Stomach (tissue), 9 donors: ENCODE data around the gene ANKRD39. TPM values are rescaled to one million over a fixed set of nuclear protein-coding genes. Genes with fewer than 3 reads are reported as not detected.

Experiments
- DNase-seq, 2 donors: peaks; one replicate each; pipeline versions ENCODE4 v3.0.0 to v3.0.0-alpha.2; 2013 to 2019
- H3K27ac ChIP-seq, 5 donors: fragments of 200-600 bp in 4 of 5; sonication (generic) in 4 of 5; one replicate each; pipeline ENCODE4 v1.5.1; 2013 to 2019; ENCODE audit warnings: mild to moderate bottlenecking in 1 of 5, moderate library complexity in 1 of 5
- H3K27me3 ChIP-seq, 3 donors: fragments of 200-600 bp; sonication (generic); one replicate each; pipeline ENCODE4 v1.5.1; 2017 to 2019; ENCODE audit warnings: mixed run types in 1 of 3
- H3K36me3 ChIP-seq, 4 donors: fragments of 200-600 bp; sonication (generic); 1 replicate in 3 of 4; 2 replicates in 1 of 4; pipeline ENCODE4 v1.5.1; 2016 to 2019
- H3K4me1 ChIP-seq, 4 donors: fragments of 200-600 bp; sonication (generic); one replicate each; pipeline ENCODE4 v1.5.1; 2016 to 2019
- H3K4me3 ChIP-seq, 4 donors: fragments of 200-600 bp; sonication (generic) in 3 of 4; one replicate each; pipeline ENCODE4 v1.5.1; 2016 to 2019; ENCODE audit warnings: mild to moderate bottlenecking in 1 of 4
- H3K9me3 ChIP-seq, 4 donors: fragments of 200-600 bp; sonication (generic); one replicate each; pipeline ENCODE4 v1.5.1; 2016 to 2019
- EP300 ChIP-seq: sonication (generic); formaldehyde crosslinking; IDR thresholded peaks from one replicate; pipeline ENCODE4 v1.6.1; 2017; ENCODE audit warnings: antibody characterized with exemption
- POLR2A ChIP-seq, 4 donors: fragments of 450-650 bp; IDR thresholded peaks; one replicate each; pipeline ENCODE4 v1.6.1; 2016; ENCODE audit warnings: antibody characterized with exemption in 4 of 4, control low read depth in 2 of 4, mild to moderate bottlenecking in 1 of 4, moderate library complexity in 1 of 4
- POLR2AphosphoS5 ChIP-seq, 3 donors: sonication (generic); formaldehyde crosslinking; IDR thresholded peaks; one replicate each; pipeline ENCODE4 v1.6.1; 2016; ENCODE audit warnings: antibody characterized with exemption in 3 of 3
- WGBS, 5 donors: extraction: QIAGEN DNeasy Blood & Tissue Kit in 3 of 5; methylation state at CpG; one replicate each; pipeline versions ENCODE4 v1.1.5 to v1.1.7; 2013 to 2018; 5-methylcytosine and 5-hydroxymethylcytosine counted together
- intact Hi-C: fragments of 100-400 bp; cut with DNase I; formaldehyde crosslinking; loops from one replicate; pipeline ENCODE4 v1.15.1; 2023; ENCODE audit warnings: low total_unique reads
- polyA plus RNA-seq, 3 donors: library from polyadenylated mRNA; stranded (reverse); fragments of 200-250 nt; gene quantifications; one replicate each; pipeline ENCODE4 v1.2.3, GENCODE V29; 2013
- total RNA-seq, 5 donors: library from RNA; depleted of rRNA; stranded (reverse); fragments of >200 nt; gene quantifications; one replicate each; pipeline versions ENCODE4 v1.1.0 to v1.2.3, GENCODE V29; 2014 to 2016
- TF ChIP-seq, protein P1 (sequence below), 7 experiments: fragments of 450-650 bp in 4 of 7; fragments of 200-600 bp in 3 of 7; sonication (generic) in 3 of 7; IDR thresholded peaks; one replicate each; pipeline ENCODE4 v1.5.1; 2016 to 2019; ENCODE audit warnings: antibody characterized with exemption in 7 of 7, control low read depth in 2 of 7, mild to moderate bottlenecking in 1 of 7
- donor health status: healthy with polysubstance abuse.
- donor health status: Bipolar disorder and iron deficiency.
- donor health status: healthy.

The ANKRD39 gene
- total and polyA plus RNA-seq, 8 donors, result 2.8 to 32.1 (median 12.8) TPM

DNA sequence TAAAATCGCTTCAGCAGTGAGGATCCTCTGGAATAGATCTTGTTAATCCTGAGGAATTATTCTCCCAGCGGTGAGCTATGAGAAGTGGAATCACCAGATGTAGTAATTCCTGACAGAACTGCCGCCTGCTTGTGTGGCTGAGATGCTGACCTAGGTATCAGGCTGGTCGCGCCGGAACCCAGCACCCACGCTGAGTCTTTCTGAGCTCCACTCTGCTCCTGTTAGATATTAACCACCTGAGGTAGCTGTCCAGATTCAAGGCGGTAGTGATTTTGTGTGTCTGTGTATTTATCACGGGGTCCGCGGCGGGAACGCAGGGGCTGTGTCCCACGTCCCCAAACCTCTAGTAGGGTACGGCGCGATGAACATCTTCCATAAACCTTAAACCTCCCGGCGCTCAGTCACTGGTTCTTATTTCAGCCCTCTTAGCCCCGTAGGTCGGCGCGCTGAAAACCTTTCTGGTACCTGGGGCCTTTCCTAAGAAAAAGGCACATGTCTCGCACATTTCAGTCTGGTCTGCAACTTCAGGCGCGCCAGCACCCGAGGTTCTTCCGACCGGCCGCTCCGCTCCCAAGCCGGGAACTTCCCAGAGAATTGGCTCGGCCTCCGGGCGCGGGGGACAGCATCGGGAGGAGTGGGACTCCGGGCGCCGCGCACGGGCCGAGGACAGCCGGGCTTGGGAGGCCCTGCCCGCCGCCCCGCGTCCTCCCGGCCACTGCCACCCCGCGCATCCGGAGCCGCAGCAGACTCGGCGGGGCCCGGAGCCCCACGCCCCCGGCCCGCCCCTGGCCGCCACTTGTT, 42.3 kb downstream of the ANKRD39 start:
- TF ChIP-seq POLR2AphosphoS5 (IDR thresholded peaks at IDR 0.05), result no peak
- Histone ChIP-seq H3K27ac (peak overlapping the region; percentile 91 to 97 (median 93)), H3K4me3 (peak overlapping the region; percentile 74 to 88 (median 82)), H3K9me3 (no peaks in the 10 kb centered on the region), H3K27me3 (no peaks in the 10 kb centered on the region), H3K4me1 (peaks cover 43 to 56% (median 49%) of the 10 kb centered on the region in 4 donors), H3K36me3 (peaks cover 0 to 26% (median 11%) of the 10 kb centered on the region in 4 donors)
- 1 to 2% (median 1%) methylated on average over 39 to 60 of the region's 60 CpGs for WGBS, 5 donors
- peak in 1 of 2 donors; percentile 51 for DNase-seq
- intact Hi-C loops, result no loop called here

DNA sequence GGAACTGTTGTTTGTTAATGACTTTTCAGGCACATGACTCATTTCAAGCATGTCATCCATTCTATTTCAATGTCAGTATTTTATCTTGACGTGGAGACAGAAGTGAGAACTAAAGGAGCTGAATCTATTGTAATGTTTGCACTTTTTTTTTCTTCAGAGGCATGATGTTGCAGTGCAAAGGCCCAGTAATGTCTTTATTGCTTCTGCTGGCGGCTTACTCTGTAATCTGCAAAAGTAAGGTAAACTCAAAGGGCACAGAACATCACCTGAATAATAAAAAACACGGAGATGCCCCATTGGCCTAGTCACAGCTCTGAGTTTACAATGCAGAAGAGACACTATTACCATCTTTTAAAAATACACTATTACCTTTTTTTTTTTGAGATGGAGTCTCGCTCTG, 44.2 kb downstream of the ANKRD39 start:
- Histone ChIP-seq H3K27ac (no peak overlapping the region), H3K9me3 (no peaks in the 10 kb centered on the region), H3K4me1 (peaks cover 24 to 37% (median 30%) of the 10 kb centered on the region in 4 donors), H3K27me3 (no peaks in the 10 kb centered on the region), H3K4me3 (no peak overlapping the region), H3K36me3 (peaks cover 0 to 36% (median 28%) of the 10 kb centered on the region in 4 donors)
- intact Hi-C loops, result no loop called here
- DNase-seq, result no peak
- TF ChIP-seq EP300 (no peak), POLR2AphosphoS5 (IDR thresholded peaks at IDR 0.05) (no peak), POLR2A (IDR thresholded peaks at IDR 0.05) (no peak)
- TF ChIP-seq, protein P1, sequence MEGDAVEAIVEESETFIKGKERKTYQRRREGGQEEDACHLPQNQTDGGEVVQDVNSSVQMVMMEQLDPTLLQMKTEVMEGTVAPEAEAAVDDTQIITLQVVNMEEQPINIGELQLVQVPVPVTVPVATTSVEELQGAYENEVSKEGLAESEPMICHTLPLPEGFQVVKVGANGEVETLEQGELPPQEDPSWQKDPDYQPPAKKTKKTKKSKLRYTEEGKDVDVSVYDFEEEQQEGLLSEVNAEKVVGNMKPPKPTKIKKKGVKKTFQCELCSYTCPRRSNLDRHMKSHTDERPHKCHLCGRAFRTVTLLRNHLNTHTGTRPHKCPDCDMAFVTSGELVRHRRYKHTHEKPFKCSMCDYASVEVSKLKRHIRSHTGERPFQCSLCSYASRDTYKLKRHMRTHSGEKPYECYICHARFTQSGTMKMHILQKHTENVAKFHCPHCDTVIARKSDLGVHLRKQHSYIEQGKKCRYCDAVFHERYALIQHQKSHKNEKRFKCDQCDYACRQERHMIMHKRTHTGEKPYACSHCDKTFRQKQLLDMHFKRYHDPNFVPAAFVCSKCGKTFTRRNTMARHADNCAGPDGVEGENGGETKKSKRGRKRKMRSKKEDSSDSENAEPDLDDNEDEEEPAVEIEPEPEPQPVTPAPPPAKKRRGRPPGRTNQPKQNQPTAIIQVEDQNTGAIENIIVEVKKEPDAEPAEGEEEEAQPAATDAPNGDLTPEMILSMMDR (IDR thresholded peaks at IDR 0.05), result no peak
- WGBS, 5 donors, result 82 to 89% (median 88%) methylated on average over 4 of the region's 4 CpGs

DNA sequence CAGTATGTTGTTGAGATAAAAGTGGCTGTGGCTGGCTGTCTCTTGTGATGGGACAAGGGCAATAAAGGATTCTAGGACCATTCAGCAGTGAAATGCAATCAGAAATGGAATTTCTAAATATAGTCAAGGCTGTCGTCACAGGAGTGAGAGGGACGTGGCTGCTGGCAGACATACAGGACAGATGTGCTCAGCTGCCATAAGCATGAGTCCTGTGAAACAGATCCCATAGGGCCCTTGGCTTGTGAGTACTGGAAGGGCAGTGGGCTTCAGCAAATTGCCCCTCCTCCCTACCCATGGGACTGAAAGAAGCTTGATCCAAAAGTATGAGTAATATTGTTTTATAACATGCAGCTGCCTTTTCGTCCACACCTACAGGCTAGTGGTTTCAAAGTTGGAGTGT, 45.9 kb downstream of the ANKRD39 start:
- peak in 1 of 2 donors; percentile 65 for DNase-seq
- TF ChIP-seq EP300, result no peak
- no peak for TF ChIP-seq POLR2A (IDR thresholded peaks at IDR 0.05)
- TF ChIP-seq, protein P1 (IDR thresholded peaks at IDR 0.05), result no peak
- TF ChIP-seq POLR2AphosphoS5 (IDR thresholded peaks at IDR 0.05), result no peak
- Histone ChIP-seq H3K4me1 (peaks cover 6 to 20% (median 13%) of the 10 kb centered on the region in 4 donors), H3K27ac (no peak overlapping the region), H3K4me3 (no peak overlapping the region), H3K36me3 (peaks cover 0 to 38% (median 31%) of the 10 kb centered on the region in 4 donors), H3K9me3 (no peaks in the 10 kb centered on the region), H3K27me3 (no peaks in the 10 kb centered on the region)
- intact Hi-C loops, result no loop called here
- 50 to 69% (median 53%) methylated on average over 3 of the region's 3 CpGs for WGBS, 5 donors

DNA sequence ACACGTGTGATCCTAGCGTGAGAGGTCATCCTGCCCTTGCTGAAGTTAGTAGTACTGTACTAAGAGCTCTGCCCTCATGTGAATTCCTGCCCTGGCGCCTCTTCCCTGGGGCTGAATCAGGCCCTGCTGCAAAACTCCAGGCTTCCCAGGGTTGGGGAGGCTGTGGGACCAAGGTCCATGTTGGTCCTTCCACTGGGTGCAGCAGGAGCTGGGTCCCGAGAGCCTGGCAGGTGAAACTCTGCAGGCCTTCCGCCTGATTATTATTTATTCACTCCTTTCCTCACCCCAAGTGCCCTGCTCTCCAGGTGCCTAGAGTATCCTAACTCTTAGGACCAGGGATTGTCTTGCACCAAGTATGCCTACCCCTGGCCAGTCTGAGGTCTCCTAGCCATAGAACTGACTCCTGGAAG, 47.0 kb downstream of the ANKRD39 start:
- WGBS, 5 donors, result 79 to 94% (median 88%) methylated on average over 3 to 5 of the region's 5 CpGs
- no peak for DNase-seq
- no peak overlapping the region for H3K27ac ChIP-seq
- H3K27me3 ChIP-seq, result no peaks in the 10 kb centered on the region
- peaks cover 6 to 19% (median 13%) of the 10 kb centered on the region in 4 donors for H3K4me1 ChIP-seq
- TF ChIP-seq EP300, result no peak
- TF ChIP-seq POLR2AphosphoS5 (IDR thresholded peaks at IDR 0.05), result no peak
- TF ChIP-seq, protein P1 (IDR thresholded peaks at IDR 0.05), result no peak
- no peak for TF ChIP-seq POLR2A (IDR thresholded peaks at IDR 0.05)
- peaks cover 0 to 38% (median 31%) of the 10 kb centered on the region in 4 donors for H3K36me3 ChIP-seq
- intact Hi-C loops, result no loop called here
- H3K9me3 ChIP-seq, result no peaks in the 10 kb centered on the region
- no peak overlapping the region for H3K4me3 ChIP-seq
